Fibroblast of gingiva (primary cell): Measurements from ENCODE around the gene KDM6A.
"Not testable (repeated sequence)": the region's sequence is repeated elsewhere in the genome, so short reads cannot be mapped to it uniquely, and the experiment has no call there.

Experiments
- DNase-seq: peaks from one replicate; pipeline ENCODE4 v3.0.0-alpha.2; 2011; ENCODE audit warnings: low read depth

Gene KDM6A

DNA sequence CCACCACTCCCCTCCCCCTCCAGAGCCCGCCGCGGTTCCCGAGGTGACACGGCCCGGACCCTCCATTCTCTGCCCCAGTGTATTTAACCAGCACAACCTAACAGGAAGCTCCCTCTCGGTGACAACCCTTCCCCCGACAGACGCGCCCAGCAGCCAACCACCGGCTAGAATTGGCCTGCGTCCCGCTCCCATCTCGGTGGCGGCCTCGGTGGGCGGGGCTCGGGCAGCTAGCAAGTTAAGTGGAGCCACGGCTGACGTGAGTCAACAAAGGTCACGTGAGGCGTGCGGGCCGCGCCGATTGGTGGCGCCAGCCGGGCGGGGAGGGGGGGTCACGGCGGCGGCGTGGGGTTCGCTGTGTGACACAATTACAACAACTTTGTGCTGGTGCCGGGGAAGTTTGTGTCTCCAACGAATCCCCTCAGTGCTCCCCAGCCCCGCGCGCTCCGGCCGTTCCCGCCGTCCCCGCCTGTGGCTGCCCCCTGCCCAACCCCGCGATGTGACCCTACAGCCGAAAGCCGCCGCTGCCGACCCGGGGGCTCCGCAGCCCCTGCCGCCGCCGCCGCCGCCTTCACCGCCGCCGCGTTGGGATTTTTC, at the start of gene KDM6A:
Gene KDM6A (plus strand): TSS at position 368 of the 594 bp plus-strand sequence. CDS start 364 bp downstream, outside the sequence.
- DNase-seq = peak; percentile 96

DNA sequence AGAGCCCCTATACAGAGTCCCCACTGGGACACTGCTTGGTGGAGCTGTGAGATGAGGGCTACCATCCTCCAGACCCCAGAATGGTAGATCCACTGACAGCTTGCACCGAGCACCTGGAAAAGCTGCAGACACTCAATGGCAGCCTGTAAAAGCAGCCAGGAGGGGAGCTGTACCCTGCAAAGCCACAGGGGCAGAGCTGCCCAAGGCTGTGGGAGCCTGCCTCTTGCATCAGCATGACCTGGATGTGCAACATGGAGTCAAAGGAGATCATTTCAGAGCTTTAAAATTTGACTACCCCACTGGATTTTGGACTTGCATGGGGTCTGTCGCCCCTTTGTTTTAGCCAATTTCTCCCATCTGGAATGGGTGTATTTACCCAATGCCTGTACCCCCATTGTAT, 49.8 kb upstream of the KDM6A start:
- not testable (repeated sequence) for DNase-seq

DNA sequence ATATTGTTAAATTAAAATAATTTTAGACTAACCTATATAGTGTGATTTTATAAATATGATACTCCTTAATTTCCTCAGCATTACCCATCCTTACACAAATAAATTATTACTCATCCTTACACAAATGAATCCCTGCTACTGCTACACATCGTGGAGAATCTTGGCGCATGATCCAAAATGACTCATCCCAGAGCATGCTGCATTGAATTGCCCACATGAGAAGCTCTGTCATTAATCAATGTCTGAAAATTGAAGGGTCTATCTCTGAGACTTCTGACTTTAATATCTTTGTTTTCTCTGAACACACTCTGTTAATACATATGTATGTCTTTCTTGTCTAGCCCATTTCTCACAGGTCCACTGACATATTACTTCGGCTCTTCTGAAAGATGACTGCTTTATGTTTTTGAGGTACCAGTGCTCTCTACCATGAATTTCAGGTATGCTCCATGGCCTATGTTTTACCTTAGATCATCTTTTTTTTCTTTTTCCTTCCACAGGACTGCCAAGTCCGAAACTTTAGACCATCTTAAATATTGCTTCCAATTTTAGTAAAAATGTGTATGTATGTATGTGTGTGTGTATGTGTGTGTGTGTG, 44.9 kb upstream of the KDM6A start:
- DNase-seq = peak; percentile 72

DNA sequence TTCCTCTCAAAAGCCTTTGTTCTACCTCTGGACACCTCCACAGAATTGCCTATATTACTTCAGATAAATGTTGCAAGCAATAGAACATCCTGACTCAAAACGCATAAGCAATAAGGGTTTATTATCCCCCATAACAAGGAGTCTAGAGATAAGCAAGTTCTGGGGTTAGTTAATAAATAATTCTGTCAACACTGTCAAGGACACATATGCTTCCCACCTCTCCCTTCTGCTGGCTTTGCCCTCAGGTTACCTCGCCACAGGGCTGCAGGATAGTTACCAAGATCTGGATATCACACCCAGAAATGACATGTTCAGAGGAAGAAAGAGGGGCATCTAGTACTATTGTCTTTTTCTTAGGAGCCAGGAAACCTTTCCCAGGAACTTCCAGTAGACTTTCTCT, 43.2 kb upstream of the KDM6A start:
- no peak for DNase-seq

DNA sequence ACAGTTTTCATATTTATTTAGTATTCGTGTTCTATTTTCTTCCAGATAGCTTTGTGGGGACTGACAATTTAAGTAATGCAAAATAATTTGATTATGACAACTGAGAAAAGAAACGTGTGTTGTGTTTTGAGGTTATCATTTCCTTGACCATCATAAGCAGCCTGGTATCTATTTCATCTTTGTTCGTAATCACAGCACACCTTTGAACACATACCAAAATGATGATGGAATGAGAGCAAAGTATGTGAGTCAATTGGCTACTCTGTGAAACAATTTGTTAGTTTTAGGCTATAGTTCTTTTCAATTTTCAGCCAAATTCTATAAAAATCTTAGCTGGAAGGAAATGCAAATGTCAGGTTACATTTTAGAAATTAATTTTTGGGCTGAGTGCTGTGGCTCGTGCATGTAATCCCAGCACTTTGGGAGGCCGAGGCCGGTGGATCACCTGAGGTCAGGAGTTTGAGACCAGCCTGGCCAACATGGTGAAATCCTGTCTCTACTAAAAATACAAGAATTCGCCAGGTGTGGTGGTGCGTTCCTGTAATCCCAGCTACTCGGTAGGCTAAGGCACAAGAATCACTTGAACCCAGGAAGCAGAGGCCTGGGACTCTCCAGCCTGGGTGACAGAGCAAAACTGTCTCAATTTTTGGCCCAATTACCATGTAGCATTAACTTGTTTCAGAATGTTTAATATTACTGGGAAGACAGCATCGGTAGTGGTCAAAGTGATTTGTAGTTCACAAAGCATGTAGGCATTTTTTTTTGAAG, 30.3 kb upstream of the KDM6A start:
- no peak for DNase-seq

DNA sequence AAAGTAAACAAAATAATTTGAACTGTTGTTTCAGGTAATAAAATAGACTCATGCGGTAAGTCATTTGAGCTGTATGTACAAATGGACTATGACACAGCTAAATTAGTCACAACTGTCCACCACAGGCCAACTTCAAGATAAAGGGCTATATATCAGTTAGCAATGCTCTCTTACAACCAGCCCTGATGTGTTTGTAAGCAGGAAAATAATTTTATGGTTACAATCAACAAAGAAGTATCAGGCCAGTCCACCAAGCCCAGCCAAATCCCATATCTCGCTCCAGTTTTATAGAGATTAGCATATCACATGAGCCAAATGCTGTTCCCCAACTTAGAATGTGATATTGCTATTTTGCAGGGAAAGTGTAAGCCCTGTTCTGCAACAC, 29.7 kb upstream of the KDM6A start:
- no peak for DNase-seq

DNA sequence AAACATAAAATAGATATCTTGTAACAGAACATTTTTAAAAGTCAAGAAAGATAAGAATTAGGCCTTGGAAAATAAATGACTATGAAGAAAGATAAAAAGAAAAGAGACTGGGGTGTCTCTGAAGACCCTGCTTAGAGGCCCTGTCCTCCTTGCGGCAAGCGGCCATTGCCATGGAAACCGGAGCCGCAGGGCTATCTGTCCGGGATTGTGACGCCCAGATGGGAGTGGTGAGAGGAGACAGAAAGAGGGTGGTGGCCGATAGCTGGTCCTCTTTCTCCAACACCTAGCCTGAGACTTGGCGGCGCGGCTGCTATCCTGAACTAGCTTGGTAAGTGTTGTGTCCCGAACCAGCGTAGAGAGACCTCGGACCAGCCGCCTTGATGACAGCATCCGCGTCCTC, 29.2 kb upstream of the KDM6A start, which contains the start of gene DUSP21:
Gene DUSP21 (plus strand): TSS at position 269 of the 400 bp plus-strand sequence. CDS start 112 bp downstream, at position 381.
- DNase-seq = no peak

DNA sequence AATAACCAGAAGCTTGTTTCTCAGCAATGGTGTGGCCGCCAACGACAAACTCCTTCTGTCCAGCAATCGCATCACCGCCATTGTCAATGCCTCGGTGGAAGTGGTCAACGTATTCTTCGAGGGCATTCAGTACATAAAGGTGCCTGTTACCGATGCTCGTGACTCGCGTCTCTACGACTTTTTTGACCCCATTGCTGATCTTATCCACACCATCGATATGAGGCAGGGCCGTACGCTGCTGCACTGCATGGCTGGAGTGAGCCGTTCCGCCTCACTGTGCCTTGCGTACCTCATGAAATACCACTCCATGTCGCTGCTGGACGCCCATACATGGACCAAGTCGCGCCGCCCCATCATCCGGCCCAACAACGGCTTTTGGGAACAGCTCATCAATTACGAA, 28.8 kb upstream of the KDM6A start:
- no peak for DNase-seq

DNA sequence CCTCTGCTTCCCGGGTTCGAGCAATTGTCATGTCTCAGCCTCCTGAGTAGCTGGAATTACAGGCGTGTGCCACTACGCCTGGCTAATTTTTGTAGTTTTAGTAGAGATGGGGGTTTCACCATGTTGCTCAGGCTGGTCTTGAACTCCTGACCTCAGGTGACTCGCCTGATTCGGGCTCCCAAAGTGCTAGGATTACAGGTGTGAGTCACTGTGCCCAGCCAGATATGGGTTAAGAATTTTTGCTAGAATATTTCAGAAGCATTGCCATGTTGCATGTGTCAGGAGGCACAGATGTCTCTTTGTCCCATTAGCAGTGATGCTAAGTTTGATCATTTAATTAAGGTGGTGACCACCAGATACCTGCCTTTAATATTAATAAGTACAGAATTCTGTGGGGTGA, 22.1 kb upstream of the KDM6A start:
- not testable (repeated sequence) for DNase-seq

DNA sequence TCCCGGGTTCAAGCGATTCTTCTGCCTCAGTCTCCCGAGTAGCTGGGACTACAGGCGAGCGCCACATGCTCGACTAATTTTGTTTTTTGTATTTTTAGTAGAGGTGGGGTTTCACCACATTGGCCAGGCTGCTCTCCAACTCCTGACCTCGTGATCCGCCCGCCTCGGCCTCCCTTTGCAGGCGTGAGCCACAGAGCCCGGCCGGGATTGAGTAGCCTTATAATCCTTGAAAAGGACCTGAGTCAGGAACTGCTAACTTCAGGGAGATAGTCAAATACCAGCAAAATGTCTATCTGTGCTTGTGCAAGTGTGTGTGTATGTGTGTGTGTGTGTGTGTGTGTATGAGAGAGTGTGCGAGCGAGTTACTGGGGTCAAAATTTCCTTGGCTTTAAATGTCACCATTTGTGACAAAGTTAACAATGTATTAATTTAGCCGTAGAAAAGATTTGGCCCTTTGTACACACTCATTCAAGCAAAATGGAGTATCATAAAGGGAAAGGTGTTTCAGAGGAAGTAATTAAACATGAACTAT, 1.8 kb upstream of the KDM6A start:
- DNase-seq = no peak

DNA sequence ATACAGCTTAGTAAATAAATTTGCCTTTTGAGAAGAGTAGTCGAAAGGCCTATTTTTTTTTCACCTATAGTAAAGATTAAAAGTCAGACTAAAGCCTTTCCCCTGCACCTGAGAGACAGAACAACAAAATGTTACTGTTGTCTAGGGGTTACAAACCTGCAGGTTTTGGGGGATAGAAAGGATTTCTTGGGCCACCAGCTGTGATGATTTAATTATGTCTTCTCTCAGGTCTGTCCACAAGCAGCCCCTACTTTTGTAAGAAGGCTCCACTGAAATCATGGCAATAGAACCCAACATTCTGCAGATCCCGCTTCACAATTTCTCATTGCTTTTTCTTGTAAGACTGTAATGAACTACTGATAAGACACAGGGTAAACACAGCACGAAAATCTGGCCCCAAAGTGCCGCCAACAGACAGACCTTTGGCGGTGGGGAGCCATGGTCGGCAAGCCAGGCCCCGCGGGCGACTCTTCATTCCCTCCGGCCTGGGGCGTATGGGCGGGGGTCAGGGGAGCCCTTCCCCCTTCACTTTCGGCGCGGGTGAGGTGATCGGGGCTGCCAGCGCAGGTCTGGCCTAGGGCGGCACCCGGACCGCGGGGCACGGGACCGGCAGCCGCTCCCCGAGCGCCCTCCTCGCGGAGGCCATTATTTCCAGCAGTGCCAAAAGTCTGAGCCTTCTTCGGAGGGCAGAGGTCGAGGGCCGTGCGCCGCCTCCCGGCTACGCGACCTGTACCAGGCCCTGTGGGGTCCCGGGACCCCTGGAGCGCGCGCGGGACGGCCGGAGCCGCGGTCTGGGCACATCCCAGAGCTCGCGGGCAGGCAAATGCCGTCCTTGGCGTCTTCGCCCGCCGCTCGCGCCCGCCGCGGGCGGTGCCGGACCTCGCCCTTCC, 812 bp upstream of the KDM6A start:
- peak; percentile 1 for DNase-seq

DNA sequence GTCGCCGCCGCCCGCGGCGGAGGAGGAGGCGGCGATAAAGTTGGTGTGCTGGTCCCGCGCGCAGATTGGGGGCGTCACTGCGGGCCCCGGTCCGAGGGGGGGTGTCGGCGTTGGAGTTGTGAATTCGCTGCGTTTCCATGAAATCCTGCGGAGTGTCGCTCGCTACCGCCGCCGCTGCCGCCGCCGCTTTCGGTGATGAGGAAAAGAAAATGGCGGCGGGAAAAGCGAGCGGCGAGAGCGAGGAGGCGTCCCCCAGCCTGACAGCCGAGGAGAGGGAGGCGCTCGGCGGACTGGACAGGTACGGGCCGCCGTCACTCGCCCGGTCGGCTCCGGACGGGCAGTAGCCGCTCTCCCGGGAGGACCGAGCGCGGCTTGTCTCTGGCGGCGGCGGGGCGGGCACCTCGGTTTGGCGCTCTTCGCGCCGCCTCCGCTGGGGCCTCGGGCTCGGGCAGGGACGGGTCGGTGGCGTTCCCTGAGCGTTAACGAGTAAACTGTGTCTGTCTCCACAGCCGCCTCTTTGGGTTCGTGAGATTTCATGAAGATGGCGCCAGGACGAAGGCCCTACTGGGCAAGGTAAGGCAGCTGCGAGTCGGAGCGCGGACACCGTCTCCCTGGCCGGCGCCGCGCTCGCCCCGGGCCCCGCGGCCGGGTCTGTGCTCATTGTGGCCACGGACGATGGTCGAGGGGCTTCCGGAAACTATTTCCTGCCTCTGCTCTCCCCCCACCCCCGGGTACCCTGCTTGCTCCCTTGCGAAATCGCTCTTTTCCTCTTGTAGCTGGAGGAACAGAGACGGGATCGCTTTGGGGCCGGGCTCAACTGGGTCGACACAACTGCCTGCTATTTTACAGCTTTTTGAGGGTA, 658 bp downstream of the KDM6A start:
- DNase-seq = peak; percentile 37

DNA sequence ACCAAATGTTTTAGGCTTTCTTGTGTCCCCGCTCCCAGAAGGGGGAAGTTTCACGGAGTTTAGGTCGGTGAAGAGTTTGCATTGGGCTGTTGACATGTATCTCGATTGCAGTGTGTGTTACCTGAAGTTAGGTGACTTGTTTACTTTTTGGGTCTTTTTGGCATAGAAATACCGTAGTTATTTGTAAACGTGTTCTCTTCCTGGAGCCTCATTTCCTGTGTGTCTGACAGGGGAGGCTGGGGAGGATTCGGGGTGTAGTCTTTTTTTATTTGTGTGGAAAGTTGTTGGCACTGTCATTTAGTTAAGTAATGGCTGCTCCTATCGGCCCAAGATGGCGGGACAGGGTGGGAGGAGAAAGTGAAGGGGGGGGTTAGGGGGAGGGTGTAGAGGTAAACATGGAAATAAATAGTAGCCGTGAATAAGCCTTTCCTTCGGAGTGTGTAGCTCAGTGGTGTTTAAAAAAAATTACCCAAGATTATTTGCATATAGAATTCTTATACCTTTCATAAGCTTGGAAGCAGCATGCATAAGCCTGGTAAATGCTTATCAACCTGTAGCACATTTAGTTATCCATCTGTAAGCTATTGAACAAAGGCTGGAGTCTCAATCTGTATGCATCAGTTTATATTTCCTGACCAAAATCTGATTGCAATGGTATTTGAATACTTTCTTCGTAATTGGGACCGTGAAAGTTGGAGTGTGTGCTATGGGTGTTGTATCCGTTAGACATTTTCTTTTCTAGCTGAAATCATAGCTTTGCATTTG, 1.6 kb downstream of the KDM6A start:
- DNase-seq = peak; percentile 12

DNA sequence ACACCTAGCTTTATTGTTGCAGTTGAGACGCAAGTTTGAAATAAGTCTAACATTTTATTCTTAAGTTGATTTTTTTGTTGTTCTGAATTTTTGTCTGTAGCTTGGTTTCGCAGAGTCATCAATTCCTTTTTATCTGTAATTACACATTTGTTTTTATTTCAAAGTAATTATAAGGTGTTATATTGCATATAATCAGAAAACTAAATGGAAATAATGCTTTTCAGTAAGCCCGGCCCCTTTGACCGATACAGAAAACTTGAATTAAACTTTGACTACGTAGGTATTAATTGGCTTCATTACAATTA, 2.1 kb downstream of the KDM6A start:
- no peak for DNase-seq

DNA sequence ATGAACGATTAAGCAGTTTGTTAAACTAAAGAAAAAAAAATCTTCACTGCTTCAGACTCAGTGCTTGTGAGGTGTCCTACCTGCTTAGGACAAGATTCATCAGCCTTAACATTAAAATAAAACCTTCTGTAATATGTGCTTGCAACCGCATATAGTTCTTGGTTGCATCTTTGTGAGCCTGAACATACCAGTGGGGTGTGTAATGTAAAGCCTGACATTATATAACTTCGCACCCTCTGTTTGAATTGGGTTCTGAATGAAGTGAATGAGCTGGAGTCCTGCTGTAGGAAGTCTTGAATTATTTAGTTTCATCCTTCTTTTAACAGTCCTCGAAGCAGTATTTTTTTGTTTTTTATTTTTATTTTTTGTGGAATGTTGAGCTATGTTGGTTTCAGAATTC, 3.1 kb downstream of the KDM6A start:
- no peak for DNase-seq

DNA sequence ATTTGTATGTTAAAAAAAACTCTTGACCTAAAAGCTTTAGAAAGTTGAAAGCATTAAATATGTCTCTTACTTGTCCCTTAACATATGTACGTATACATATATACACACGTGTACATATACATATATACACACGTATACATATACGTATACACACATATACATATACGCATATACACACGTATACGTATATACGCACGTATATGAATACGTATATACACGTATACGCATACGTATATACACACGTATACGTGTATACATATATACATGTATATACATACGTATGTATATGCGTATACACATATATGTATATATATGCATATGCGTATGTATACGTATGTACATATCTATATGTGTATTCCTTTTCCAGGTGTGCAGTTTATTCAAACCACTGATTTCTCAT, 3.8 kb downstream of the KDM6A start:
- DNase-seq = no peak

DNA sequence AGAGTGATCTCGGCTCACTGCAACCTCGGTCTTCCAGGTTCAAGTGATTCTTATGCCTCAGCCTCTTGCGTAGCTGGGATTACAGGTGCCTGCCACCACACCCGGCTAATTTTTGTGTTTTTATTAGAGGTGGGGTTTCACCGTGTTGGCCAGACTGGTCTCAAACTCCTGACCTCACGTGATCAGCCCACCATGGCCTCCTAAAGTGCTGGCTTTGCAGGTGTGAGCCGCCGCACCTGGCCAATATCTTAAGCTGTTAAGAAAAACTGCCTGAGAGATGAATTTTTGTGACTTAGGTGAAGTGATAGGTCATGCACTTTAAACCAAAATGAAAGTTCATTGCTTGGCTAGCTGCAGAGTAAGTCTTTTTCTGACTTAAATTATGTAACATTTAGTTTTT, 5.8 kb downstream of the KDM6A start:
- DNase-seq = no peak

DNA sequence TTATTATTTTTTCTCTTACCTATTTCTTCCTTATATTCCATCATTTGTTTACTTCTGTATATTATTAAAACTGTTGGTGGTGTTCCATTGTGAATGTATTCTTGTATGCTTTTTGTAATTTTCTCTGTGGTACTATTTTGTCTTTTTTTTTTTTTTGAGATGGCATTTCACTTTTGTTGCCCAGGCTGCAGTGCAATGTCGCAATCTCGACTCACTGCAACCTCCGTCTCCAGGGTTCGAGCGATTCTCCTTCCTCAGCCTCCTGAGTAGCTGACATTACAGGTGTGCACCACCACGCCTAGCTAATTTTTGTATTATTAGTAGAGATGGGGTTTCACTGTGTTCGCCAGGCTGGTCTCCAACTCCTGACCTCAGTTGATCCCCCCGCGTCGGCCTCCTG, 8.6 kb downstream of the KDM6A start:
- DNase-seq = no peak

DNA sequence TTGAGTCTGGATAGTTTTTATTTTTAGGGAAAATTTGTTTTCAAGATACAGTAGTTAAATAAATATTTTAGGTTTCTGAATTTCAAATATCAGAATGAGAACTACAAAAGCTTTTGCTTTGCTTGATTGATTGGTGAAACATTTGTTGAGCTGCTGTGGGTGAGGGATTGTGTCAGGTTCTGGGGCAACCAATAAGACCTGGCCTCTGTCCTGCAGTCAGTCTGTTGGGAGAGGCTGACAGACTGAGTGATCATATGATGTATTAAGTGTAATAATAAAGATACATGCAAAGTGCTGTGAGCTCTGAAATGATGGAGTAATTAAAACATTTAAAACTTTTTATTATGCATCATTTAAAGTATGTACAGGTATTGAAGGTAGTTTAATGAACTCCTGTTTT, 9.6 kb downstream of the KDM6A start:
- no peak for DNase-seq

DNA sequence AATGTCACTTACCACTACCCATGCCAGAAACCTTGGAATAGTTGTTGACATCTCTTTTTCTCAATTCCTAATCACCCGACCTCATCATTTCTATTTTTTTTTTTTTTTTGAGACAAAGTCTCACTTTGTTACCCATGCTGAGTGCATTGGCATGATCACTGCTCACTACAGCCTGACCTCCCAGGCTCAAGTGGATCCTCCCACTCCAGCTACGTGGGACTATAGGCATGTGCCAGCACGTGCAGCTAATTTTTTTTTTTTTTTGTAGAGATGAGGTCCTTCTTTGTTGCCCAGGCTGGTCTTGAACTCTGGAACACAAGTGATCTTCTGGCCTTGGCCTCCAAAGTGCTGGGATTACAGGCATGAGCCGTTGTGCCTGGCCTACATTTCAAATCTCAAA, 12.0 kb downstream of the KDM6A start:
- DNase-seq = no peak

DNA sequence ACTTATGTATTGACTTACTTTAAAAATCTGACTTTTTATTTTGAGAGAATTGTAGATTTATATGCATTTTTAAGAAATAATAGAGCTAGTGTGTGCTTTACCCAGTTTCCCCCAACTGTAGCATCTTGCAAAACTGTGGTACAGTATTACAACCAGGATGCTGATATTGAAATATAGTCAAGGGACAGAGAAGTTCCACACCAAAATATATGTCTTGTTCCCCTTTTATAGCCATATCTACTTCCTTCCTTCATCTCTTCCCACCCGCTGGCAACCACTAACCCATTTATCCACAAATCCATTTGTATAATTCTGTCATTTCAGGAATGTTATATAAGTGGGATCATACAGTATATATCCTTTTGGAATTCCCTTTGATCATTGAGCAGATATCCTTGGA, 16.8 kb downstream of the KDM6A start:
- DNase-seq = no peak
